Muscle layer of duodenum (tissue), 2 donors: ENCODE measurements around the gene DMRT3.
"Not testable (repeated sequence)": the region's sequence is repeated elsewhere in the genome, so short reads cannot be mapped to it uniquely, and the experiment has no call there.

ENCODE experiments used
- H3K27ac ChIP-seq: one replicate; pipeline ENCODE4 v1.7.0; 2013; ENCODE audit warnings: mild to moderate bottlenecking, low read length
- H3K27me3 ChIP-seq: one replicate; pipeline ENCODE4 v1.7.0; 2013; ENCODE audit warnings: low read depth, mild to moderate bottlenecking, control low read depth, low read length
- H3K36me3 ChIP-seq, 2 donors: one replicate each; pipeline ENCODE4 v1.7.0; 2013; ENCODE audit warnings: low read length in 2 of 2, control low read depth in 1 of 2, mild to moderate bottlenecking in 1 of 2; ENCODE audit not compliant: insufficient read depth in 2 of 2, control insufficient read depth in 1 of 2
- H3K4me1 ChIP-seq, 2 donors: one replicate each; pipeline ENCODE4 v1.7.0; 2013; ENCODE audit warnings: low read length in 2 of 2, mild to moderate bottlenecking in 2 of 2, control low read depth in 1 of 2, moderate library complexity in 1 of 2; ENCODE audit not compliant: insufficient read depth in 2 of 2, control insufficient read depth in 1 of 2
- H3K4me3 ChIP-seq, 2 donors: one replicate each; pipeline ENCODE4 v1.7.0; 2013; ENCODE audit warnings: low read length in 2 of 2, low read depth in 1 of 2, mild to moderate bottlenecking in 1 of 2
- H3K9me3 ChIP-seq, 2 donors: one replicate each; pipeline ENCODE4 v1.7.0; 2013; ENCODE audit warnings: low read length in 2 of 2, control low read depth in 1 of 2, mild to moderate bottlenecking in 1 of 2; ENCODE audit not compliant: control insufficient read depth in 1 of 2
- donor health status: healthy.

The DMRT3 gene

DNA sequence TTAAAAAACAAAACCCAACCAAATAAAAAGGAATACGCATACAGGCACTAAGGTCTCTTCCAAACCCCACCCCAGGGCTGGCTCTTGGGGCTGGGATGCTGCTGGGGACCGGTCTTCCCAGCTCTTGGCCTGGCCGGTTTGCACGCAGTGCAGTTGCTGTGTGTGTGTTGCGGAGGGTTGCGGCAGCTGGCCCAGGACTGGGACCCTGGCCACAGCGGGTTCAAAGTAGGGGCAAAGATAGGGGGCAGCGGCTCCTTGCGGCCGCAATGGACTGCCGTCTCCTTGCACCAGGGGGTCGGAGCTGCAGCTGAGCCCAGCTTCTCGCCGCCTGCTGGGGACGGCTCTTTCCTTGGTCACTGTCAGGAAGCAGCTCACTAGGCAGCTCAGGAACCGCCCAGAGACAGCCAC is 5.0 kb downstream of the DMRT3 start:
- peaks cover 60% of the 10 kb centered on the region for H3K27me3 ChIP-seq
- no peak overlapping the region for H3K4me3 ChIP-seq
- no peaks in the 10 kb centered on the region for H3K36me3 ChIP-seq
- H3K27ac ChIP-seq, result no peak overlapping the region
- H3K4me1 ChIP-seq, result peaks cover 0 to 9% of the 10 kb centered on the region in 2 donors
- H3K9me3 ChIP-seq, result peaks cover 0 to 3% of the 10 kb centered on the region in 2 donors

DNA sequence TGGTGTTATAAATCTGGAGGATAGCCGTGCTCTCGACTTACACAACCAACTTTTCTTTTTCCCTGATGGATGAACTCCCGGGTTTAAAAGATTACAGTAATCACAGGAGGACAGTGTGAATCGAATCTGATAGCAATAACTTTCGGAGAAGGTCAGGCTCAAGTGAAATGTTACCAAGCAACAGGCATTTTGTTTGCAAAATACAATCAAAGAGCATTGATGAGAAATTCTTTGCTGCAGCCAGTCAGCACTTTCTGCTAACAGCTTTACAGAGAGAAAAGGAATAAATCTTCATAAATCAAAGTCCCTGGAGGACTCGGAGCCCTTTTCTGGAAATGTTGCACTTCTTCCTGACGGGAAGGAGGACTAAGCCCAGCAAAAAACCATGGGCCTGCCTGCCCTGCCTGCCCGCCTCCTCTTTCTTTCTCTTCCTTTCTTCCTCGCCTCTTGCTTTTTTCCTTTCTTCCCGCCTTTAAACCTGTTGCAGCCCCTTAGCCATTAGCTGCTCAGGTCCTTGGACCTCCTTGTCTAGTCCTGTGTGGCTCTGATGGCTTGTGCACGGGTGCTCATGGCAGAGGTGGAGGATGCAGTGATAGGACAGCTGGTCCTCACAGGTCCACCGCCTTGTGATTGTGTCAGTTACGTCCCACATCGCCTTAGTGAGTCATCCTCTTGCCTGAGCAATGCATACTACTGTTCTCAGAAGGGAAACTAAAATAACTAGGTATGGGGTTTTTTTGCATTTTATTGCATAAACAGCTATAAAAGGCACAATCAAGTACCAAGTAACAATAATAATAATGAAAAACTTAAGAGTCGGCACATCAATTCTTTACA is 6.2 kb downstream of the DMRT3 start:
- no peak overlapping the region for H3K27ac ChIP-seq
- no peak overlapping the region for H3K4me3 ChIP-seq
- H3K4me1 ChIP-seq, result no peaks in the 10 kb centered on the region
- H3K9me3 ChIP-seq, result peaks cover 0 to 3% of the 10 kb centered on the region in 2 donors
- H3K27me3 ChIP-seq, result peaks cover 57% of the 10 kb centered on the region
- H3K36me3 ChIP-seq, result no peaks in the 10 kb centered on the region

DNA sequence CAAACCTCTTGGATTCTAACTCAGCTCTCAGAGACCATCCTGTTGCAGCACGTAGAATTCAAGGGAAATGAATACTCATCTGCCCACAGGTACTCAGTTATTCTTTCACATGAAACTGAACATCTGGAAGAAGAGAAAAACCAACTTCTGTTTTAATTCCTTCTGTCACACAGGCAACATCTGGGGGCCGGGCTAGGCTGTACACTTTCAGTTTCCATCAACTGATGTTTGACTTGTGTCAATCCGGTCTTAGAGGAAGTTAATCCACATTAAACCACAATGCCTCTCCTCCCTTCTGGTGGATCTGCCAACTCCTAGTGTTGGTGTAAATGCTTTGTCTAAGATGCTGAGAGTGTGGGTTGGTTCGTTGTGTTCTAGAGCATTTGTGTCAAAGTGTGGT is 17.6 kb downstream of the DMRT3 start:
- Histone ChIP-seq H3K27me3 (peaks cover 8% of the 10 kb centered on the region), H3K4me1 (no peaks in the 10 kb centered on the region), H3K27ac (no peak overlapping the region), H3K4me3 (no peak overlapping the region), H3K36me3 (no peaks in the 10 kb centered on the region), H3K9me3 (no peaks in the 10 kb centered on the region)

DNA sequence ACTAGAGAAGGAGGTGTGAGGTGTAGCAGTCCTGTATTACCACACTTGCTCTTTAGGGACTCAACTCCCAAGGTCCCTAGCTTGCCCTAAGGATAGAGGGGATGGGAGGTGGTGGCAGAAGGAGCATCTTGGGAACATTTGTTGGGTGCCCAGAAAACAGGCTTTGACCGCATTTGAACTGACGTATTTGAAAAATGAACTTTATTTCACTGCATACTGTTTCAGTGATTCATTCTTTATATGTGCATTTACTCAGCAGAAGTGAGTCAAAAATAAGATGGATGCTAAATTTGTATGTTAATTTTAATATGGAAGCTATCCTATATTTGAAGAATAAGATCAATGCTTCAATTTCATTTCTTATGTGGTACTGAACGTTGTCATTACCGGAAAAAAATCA is 18.7 kb downstream of the DMRT3 start:
- peaks cover 3% of the 10 kb centered on the region for H3K27me3 ChIP-seq
- H3K4me1 ChIP-seq, result no peaks in the 10 kb centered on the region
- H3K4me3 ChIP-seq, result no peak overlapping the region
- H3K36me3 ChIP-seq, result no peaks in the 10 kb centered on the region
- H3K9me3 ChIP-seq, result no peaks in the 10 kb centered on the region
- H3K27ac ChIP-seq, result no peak overlapping the region

DNA sequence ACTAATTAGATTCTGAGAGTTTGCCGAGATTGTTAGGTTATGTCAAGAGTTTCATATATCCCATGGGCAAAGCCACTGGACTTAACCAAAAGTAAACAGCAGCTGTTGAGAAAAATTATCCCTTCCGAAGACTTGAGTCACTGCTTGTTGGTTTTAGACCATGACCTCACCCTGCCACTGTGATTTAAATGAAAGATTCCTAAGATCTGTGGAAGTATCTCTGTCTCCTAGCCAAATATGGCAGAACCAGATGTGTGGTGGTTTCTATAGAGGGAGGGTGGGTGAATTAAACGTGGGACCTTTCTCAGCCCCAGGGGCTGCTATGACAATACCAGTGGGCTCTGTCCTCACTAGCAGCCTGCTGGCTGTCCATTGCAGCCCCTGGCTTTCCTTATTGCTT is 19.3 kb downstream of the DMRT3 start:
- Histone ChIP-seq H3K4me1 (no peaks in the 10 kb centered on the region), H3K4me3 (no peak overlapping the region), H3K27ac (no peak overlapping the region), H3K9me3 (no peaks in the 10 kb centered on the region), H3K36me3 (no peaks in the 10 kb centered on the region), H3K27me3 (no peaks in the 10 kb centered on the region)

DNA sequence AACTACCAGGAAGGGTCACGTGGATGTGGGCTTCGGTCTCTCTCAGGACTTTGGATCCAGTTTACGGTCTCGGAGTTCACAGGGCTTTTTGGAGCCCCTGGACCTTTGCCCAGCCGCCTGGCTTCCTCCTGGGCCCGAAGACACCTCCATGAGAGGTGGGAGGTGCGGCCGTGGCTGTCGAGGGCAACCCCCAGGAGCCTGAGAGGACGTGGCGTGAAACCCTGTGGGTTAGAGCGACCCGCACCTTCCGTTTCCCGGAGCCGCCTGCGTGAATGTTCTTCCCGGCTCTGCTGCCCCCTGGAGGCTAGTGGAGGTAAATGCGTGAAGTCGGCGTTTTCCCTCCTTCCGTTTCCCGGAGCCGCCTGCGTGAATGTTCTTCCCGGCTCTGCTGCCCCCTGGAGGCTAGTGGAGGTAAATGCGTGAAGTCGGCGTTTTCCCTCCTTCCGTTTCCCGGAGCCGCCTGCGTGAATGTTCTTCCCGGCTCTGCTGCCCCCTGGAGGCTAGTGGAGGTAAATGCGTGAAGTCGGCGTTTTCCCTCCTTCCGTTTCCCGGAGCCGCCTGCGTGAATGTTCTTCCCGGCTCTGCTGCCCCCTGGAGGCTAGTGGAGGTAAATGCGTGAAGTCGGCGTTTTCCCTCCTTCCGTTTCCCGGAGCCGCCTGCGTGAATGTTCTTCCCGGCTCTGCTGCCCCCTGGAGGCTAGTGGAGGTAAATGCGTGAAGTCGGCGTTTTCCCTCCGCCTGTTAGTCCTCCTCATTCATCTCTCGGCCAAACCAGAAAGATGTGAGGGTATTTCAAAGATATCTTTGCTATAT is 22.1 kb downstream of the DMRT3 start:
- not testable (repeated sequence) for H3K27me3 ChIP-seq, H3K27ac ChIP-seq, H3K4me1 ChIP-seq, H3K4me3 ChIP-seq, H3K9me3 ChIP-seq, H3K36me3 ChIP-seq

DNA sequence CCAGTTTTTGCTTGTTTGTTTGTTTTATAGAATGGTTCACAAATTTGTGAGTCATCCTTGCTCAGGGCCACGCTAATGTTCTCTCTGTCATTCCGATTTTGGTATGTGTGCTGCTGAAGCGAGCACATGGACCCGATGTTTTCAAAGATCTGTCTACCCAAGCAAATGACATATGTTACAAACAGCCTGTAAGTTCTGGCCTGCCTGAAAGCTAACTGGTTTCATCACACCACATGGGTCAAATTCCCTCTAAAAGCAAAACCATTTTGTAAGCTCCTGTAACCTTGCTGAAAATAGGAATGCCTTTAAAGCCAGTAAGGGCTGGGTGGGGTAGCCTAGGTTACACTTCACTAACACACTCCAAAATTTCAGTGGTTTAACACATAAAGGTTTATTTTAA is 25.4 kb downstream of the DMRT3 start:
- Histone ChIP-seq H3K27me3 (no peaks in the 10 kb centered on the region), H3K27ac (no peak overlapping the region), H3K4me3 (no peak overlapping the region), H3K4me1 (no peaks in the 10 kb centered on the region), H3K36me3 (no peaks in the 10 kb centered on the region), H3K9me3 (no peaks in the 10 kb centered on the region)

DNA sequence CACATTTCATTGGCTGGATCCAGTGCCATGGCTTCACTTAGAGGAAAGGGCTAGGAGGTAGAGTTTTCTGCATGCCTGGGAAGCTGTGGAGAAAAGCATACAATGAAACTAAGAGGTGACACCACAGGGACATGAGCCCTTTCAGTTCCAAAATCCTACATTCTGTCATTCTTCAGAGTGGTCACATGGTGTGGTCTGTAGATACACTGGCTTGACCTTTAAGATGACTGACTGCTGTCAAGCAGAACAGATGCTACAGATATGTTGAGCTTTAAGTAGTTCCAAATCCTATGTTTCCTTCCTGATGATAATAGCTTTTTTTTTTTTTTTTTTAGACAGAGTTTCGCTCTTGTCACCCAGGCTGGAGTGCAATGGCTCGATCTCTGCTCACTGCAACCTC is 26.2 kb downstream of the DMRT3 start:
- no peaks in the 10 kb centered on the region for H3K4me1 ChIP-seq

DNA sequence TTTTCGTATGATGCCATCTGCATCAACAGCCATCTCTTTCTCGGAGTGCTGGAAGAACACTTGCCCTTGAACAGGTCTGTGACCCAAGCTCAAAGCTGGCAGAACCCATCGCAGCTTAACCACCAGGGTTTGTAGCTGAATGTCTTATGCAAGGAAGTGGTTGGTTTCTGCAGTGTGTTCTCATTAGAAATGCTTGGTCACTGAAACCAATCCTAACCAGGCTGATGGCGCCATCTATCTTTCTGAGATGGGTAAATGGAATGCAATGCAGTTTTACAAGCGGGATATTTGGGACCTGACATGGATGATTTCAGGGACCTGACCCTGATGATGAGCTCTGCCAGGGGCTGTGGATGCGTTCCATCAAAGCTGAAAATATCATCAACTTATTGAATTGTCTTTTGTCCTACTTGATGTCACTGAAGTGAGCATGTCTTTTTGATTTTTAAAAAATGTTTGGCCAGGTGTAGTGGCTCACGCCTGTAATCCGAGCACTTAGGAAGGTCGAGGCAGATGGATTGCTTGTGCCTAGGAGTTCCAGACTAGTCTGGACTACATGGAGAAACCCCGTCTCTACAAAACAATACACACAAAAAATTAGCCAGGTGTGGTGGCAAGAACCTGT is 28.7 kb downstream of the DMRT3 start:
- Histone ChIP-seq H3K27me3 (peaks cover 9% of the 10 kb centered on the region), H3K27ac (no peak overlapping the region), H3K9me3 (no peaks in the 10 kb centered on the region), H3K4me3 (no peak overlapping the region), H3K36me3 (no peaks in the 10 kb centered on the region), H3K4me1 (no peaks in the 10 kb centered on the region)

More for the DNA sequence above, 26.2 kb downstream of the DMRT3 start:
- H3K27me3 ChIP-seq, result no peaks in the 10 kb centered on the region
- H3K36me3 ChIP-seq, result no peaks in the 10 kb centered on the region
- no peak overlapping the region for H3K27ac ChIP-seq
- H3K9me3 ChIP-seq, result no peaks in the 10 kb centered on the region
- no peak overlapping the region for H3K4me3 ChIP-seq

DNA sequence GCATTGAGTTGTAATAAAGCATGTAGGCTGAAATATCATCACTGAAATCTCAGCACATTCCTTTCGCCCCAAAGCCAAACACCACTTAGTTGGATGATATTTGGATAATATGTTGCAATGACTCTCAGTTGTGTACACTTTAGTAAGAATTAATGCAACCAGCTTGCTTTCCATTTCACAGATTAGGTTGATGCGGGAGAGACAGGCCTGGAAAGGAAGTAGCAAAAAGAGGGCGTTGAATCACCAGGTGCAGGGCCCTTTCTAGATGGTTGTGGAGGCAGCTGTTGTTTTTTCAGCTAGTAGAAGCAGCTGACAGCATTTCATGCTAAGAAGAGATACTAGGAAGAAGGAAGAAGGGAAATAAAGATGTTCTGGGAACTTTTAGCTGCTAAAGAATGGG is 30.9 kb downstream of the DMRT3 start:
- H3K4me3 ChIP-seq, result no peak overlapping the region
- peaks cover 9% of the 10 kb centered on the region for H3K27me3 ChIP-seq
- H3K9me3 ChIP-seq, result no peaks in the 10 kb centered on the region
- H3K27ac ChIP-seq, result no peak overlapping the region
- no peaks in the 10 kb centered on the region for H3K4me1 ChIP-seq
- no peaks in the 10 kb centered on the region for H3K36me3 ChIP-seq

DNA sequence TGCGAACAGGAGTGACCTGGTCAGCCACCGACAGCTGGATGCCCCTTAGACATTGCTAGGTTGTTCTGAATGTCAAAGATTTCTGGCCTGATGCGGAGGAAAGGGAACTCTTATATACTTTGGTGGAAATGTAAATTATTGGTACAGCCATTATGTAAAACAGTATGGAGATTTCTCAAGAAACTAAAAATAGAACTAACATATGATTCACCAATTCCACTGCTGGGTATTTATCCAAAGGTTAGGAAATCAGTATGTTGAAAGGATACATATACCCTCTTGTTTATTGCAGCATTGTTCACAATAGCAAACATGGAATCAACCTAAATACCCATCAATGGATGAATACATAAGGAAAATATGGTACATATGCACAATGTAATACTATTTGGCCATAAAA is 31.8 kb downstream of the DMRT3 start:
- no peaks in the 10 kb centered on the region for H3K4me1 ChIP-seq
- H3K4me3 ChIP-seq, result no peak overlapping the region
- no peaks in the 10 kb centered on the region for H3K36me3 ChIP-seq
- peaks cover 9% of the 10 kb centered on the region for H3K27me3 ChIP-seq
- no peak overlapping the region for H3K27ac ChIP-seq
- no peaks in the 10 kb centered on the region for H3K9me3 ChIP-seq
